NCI-H226 (cell line): ENCODE data around the gene AMPD2.
A peak's percentile ranks its signal among the peaks of the same experiment; 100 is the strongest.
"Not testable (repeated sequence)": the region's sequence is repeated elsewhere in the genome, so short reads cannot be mapped to it uniquely, and the experiment has no call there.

Experiments
- DNase-seq: peaks from one replicate; pipeline ENCODE4 v3.0.0-alpha.2; 2015

Gene AMPD2

DNA sequence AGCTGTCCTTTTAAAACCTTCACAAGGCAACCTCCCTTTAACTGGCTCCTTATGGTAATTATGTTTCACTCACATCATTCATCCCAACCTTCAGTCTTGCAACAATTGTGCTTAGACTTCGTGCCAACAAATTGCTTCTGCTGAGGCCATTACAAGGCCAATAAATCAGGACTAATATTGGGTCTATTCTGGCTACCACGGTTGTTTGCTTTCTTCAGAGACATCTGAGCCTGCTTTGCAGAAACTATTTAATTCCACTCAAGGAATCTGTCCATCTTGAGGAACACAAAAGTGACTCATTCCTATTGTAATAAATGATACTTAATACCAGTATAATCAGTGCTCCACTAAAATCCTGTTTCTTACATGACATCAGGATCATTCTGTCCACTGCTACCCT, 33.7 kb downstream of the AMPD2 start:
- DNase-seq: no peak

DNA sequence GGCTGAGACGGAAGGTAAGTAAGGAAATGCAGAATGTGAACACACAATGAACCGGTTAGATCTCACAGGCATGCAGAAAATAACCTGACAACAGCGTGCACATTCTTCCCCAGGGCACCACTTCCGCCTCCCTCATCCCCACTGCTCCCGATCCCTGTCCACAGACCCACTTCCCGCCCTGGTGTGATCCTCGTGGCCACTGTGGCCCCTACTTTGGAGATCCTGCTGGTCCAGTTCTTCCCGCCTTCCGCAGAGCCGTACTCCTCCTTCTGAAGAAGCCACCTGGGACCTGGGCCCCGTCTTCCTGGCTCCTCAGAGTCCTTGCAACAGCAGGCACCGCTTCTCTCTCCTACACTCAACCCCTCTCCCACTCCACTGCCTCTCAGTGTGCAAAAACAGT, 34.9 kb downstream of the AMPD2 start:
- DNase-seq: no peak

DNA sequence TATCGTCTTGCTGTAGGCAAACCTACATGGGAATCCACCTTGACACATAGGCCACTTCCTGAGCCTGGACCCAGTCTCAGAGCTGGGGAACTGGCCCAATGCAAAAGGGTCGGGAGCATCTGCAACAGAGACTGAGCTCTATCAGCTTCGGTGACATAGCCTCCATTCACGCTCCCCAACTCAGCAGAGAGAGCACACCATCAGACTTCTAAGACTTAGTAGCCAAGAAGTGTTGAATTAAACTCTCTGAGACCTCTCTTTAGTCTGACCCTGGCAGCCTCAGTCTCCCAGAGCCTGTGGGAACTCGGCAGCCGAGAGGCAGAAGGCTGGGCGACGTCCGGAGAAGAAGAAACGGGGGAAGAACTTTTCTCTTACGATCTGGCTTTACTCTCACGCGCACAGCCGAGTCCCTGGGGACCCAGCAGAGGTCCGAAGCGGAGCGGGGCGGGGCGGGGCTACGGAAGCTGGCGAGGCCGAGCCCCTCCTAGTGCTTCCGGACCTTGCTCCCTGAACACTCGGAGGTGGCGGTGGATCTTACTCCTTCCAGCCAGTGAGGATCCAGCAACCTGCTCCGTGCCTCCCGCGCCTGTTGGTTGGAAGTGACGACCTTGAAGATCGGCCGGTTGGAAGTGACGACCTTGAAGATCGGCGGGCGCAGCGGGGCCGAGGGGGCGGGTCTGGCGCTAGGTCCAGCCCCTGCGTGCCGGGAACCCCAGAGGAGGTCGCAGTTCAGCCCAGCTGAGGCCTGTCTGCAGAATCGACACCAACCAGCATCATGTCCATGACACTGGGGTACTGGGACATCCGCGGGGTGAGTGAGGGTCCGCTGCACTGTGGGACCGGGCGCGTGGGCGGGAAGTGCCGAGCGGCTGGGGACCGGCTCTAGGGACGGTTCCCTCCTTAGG, 36.2 kb downstream of the AMPD2 start, which contains the start of gene GSTM4:
Gene GSTM4 (plus strand): TSS at position 485 of the 905 bp plus-strand sequence. CDS start 291 bp downstream, at position 776.
- DNase-seq: peak; percentile 19

DNA sequence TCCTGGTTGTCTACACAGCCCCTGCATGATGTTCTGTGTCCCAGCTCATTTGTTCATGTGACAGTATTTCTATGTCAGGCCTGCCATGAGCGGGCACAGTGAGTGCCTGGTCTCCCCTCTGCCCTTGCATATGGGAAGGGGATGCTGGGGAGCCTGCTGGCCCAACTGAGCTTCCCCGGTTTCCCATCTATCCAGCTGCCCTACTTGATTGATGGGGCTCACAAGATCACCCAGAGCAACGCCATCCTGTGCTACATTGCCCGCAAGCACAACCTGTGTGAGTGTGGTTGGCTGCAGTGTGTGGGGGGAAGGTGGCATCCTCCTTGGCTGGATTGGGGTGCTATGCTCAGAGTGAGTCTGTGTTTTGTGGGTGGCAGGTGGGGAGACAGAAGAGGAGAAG, 37.8 kb downstream of the AMPD2 start:
- no peak for DNase-seq

DNA sequence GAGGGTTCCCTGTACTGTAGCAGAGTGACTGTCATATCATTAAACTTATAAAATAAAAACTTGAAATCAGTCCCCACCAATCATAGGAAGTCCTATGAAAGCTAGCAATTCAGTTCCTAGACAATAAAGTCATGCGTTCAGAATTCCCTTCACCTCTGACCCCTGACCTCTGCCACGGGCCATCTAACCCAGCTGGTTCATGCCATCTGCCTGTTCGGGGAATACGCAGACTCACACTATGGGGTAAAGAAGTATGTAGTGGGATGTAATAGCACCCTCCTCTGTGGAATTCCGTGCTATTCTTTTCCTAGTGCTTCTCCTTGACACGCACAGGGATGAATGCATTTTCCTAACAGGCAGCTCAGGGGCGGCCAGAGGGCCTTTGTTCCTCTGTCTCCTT, 38.3 kb downstream of the AMPD2 start:
- DNase-seq: no peak

DNA sequence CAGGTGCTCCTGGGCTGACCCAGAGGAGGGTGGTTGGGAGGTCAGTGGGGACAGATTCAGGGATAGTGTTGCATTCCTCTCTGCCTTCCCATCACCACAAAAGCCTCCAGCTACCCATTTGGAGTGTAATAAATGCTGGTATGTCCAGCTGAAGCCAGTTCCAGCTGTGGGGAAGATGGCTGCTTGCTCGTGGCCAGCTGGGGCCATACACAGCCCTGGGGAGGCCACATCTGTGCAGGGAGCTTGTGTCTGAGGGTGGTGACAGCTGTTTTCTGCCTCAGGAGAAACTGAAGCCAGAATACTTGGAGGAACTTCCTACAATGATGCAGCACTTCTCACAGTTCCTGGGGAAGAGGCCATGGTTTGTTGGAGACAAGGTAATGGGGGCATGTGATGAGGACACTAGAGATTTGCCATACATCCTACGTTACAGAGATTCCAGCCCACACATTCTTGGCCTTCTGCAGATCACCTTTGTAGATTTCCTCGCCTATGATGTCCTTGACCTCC, 39.0 kb downstream of the AMPD2 start:
- no peak for DNase-seq

DNA sequence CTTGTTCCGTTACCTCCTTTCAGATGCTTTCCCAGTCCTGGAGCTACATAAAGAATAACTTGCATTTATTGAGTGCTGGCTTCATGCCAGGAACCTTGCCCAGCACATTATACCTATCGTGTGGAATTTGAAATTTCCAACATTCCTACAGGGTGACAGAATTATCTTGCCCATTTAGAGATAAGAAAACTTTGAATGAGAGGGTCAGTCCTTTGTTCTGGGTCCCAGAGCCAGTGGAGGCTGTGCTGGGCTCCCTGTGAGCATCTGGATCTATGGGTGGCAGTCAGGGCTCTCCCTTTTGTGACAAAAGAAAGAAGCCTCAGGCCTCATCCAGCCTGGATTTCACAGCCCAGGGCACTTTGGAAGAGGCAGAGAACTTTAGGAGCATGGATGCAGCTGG, 39.5 kb downstream of the AMPD2 start:
- peak; percentile 83 for DNase-seq

DNA sequence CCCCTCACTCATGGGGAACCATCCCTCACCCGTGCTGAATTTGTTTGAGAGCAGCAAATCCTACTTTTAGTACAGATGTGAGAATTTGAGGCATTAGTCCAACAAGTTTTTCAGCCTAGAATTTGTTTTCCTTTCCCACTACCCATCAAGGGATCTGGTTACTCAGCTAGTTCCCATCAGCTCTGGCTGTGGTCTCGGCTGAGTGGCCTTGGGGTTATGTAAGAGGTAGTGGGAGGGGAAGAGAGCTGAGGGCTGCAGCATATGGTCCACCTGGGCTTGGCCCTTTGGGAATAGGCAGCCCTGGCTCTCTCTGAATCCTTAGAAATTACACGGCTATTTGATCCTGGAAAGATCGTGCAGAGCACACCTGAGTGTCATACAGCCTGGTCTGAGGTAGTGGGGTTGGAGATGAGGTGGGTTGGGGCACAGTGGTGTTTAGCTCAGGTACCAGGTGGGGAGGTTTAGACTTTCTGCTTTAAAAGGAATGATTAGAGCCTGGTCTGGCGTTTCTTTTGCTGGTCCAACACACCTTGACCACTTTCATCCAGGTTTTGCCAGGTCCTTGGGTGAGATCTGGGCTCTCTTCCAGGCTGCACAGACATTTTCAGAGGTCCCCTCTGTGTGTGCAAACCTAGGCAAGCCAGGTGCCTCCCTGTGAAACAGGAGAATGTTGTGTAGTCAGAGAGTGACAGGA, 40.5 kb downstream of the AMPD2 start:
- DNase-seq: peak; percentile 22

DNA sequence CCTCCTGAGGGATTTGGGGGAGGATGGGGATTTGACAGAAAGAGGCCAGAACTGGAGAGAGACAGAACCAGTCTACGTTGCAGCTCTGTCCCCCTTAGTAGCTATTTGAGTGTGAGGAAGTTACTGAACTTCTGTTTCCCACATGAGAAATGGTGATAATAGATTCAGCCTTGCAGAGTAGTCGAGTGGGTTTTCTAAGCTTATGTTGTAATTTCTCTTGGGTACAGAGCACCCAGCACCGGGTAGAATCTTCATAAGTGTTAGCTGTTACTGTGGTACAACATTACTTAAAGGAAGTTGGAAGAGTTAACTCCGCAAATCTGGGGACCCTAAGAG, 41.0 kb downstream of the AMPD2 start:
- not testable (repeated sequence) for DNase-seq

DNA sequence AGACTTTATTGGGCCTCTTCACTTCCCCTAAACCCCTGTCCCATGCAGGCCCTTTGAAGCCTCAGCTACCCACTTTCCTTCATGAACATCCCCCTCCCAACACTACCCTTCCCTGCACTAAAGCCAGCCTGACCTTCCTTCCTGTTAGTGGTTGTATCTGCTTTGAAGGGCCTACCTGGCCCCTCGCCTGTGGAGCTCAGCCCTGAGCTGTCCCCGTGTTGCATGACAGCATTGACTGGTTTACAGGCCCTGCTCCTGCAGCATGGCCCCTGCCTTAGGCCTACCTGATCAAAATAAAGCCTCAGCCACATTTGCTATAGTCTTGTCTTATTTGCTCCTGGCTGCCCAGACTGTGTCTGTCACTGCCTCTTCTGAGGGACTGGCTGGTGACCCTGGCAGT, 41.8 kb downstream of the AMPD2 start:
- DNase-seq: no peak

DNA sequence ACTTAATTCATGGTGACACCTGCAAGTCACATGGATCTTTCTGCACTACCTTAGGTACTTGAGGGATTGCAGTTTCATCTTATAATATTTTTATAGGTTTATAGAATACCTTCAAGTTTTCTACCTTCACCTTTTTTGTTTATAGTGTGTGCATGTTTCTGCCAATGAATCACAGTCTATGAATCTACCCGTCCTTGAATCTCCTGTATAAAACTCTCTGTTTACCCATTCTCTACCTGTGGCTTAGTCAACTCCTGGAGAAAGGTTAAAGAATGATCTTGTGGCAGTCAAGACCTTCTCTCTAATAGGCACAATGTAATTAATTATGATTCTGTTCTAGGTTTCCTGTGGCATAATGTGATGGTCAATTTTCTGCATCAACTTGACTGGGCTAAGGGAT, 45.0 kb downstream of the AMPD2 start:
- no peak for DNase-seq

DNA sequence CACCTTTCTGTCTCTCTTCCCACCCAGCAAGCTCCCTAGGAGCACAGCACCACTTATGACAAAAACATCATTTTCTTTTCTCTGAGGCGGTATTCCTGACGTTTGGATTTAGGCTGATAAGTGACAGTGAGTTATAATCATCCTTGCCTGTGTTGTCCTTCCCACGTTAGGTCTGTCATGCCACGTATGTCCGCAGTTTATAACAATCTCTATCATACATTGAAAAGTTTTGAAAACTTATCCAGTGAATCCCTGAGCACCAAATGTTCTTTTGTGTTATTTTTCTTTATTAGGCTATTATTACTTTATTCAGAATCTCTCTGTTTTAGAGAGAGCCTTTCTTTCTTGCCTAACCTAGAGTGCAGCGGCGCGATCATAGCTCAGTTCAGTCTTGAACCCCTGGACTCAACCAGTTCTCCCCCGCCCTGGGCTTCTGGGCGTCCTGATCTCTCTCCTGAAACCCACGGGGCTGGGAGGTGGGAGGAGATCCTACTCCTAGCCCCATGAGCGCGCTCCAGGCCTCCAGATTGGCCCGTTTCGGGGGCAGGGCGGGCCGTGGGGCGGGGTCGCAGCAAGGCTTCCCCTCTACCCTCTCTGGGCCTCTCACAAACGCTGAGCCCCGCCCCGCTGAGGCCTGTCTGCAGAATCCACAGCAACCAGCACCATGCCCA, 48.0 kb downstream of the AMPD2 start, which contains the start of gene GSTM2:
Gene GSTM2 (plus strand): TSS at position 606 of the 671 bp plus-strand sequence. CDS start 59 bp downstream, at position 665.
- no peak for DNase-seq

DNA sequence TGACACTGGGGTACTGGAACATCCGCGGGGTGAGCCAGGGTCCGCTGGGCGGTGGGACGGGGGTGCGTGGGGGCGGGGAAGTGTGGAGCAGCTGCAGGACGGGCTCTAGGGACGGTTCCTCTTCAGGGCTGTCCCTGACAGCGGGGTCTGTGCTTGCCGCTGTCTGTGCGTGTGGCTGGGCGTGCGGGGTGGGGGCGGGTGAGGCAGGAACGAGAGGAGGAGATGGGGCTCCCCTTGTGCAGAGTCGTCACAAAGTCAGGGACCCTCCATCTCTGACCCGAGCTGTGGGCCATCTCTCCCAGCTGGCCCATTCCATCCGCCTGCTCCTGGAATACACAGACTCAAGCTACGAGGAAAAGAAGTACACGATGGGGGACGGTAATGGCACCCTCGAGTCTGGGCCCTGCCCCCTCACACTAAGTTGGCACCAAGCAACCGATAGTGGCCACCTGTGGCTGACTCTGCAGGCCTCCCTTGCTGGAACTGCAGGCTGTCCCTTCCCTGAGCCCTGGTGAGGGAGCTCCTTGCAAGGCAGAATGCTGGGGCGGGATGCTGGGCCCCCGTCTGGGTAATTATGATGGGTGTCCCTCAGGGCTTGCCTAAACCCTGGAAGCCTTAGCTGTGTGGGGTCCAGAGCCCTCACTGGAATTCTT, 48.6 kb downstream of the AMPD2 start:
- DNase-seq: no peak

DNA sequence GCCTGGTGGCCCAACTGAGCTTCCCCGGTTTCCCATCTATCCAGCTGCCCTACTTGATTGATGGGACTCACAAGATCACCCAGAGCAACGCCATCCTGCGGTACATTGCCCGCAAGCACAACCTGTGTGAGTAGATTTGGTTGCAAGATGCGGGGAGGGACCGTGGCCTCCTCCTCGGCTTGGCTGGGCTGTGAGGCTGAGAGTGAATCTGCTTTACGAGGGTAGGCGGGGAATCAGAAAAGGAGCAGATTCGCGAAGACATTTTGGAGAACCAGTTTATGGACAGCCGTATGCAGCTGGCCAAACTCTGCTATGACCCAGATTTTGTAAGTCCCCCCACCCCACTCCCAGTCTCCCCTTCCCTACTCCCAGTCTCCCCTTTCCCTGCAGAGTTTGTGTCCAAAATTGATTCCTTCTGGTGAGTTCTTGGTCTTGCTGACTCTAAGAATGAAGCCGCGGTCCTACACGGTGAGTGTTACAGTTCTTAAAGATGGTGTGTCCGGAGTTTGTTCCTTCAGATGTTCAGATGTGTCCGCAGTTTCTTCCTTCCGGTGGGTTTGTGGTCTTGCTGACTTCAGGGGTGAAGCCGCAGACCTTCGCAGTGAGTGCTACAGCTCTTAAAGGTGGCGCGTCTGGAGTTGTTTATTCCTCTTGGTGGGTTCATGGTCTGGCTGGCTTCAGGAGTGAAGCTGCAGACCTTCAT, 49.8 kb downstream of the AMPD2 start:
- DNase-seq: no peak

DNA sequence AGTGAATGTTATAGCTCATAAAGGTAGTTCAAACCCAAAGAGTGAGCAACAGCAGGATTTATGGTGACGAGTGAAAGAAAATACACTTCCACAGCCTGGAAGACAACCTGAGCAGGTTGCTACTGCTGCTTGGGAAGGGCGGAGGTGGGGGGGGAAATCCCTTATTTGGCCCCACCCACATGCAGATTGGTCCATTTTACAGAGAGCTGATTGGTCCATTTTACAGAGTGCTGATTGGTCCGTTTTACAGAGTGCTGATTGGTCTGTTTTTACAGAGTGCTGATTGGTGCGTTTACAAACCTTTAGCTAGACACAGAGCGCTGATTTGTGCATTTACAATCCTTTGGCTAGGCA, 50.3 kb downstream of the AMPD2 start:
- not testable (repeated sequence) for DNase-seq

DNA sequence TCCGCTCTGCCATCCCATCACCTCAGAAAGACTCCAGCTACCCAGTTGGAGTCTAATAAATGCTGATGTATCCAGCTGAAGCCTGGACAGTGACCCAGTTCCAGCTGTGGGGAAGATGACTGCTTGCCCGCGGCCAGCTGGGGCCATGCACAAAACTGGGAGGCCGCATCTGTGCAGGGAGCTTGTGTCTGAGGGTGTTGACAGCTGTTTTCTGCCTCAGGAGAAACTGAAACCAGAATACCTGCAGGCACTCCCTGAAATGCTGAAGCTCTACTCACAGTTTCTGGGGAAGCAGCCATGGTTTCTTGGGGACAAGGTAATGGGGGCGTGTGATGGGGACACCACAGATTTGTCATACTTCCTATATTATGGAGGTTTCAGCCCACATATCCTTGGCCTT, 51.4 kb downstream of the AMPD2 start:
- DNase-seq: no peak

DNA sequence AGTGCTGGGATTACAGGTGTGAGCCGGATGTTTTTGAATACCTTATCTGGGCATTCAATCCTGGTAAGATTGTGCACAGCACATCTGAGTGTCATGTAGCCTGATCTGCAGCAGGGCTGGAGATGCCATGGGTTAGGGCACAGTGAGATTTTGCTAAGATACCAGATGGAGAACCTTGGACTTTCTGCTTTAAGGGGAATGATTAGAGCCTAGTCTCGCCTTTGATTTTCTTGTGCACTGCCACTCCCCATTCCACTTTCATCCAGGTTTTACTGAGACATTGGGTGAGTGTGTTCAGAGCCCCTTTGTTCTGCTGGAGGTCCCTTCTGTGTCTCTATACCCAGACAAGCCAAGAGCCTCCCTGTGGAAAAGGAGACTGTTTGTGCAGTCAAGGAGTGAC, 54.2 kb downstream of the AMPD2 start:
- DNase-seq: not testable (repeated sequence)

DNA sequence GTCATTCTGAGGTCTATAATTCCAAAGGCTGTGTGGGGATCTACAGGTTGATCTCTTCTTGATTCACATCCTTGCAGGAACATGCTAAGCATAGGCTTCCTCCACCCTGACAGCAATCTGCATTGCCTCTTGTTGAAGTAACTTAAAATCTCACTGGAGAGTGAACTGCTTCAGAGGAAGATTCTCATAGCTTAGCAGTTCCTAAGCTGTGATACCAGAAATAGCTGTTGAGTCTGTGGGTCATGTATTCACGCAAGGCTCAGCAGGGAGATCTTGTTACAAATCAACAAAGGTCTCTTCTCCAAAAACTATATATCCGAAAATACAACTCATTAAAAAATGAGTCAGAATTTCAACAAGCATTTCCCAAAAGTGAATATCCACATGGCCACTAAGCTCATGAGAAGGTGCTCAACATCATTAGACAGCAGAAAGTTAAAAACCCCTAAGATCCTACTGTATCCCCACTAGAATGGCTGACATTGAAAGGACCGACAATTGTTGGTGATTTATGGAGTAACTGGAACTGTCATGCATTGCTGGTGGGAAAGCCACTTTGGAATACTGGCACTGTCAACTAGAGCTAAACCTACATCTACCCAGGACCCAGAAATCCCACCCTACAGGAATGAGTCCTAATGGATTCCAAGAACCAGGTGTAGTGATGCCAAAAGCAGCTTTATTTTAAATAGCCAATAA, 57.2 kb downstream of the AMPD2 start:
- not testable (repeated sequence) for DNase-seq

DNA sequence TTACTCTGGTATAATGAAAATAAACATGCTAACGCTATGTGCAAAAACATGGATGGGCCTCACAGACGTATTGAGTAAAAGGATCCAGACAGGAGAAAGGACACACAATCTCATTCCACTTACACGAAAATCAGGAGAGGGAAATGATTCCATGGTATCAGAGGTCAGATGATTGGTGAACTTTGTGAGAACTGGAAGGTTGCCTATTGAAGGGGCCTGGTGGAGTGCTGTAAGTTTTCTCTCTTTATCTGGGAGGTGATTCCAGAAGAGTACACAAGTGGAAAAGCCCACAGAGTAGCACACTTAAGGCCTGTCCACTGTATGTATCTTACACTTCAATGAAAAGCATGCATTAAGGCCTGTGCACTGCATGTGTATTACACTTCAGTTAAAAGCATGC, 57.8 kb downstream of the AMPD2 start:
- no peak for DNase-seq

DNA sequence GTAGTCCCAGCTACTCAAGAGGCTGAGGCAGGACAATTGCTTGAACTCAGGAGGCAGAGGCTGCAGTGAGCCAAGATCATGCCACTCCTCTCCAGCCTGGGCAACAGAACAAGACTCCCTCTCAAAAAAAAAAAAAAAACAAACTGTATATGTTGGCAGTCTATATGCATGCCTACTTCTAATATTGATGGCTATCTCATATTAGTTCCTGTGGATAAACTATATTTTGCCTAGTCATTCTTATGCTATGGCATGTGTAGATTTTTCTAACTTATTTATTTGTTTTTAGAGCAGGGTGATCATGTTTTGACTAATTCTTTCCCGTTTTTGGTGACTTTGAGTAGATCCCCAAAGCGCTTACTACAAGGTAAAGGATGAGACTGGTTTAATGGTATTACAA, 59.0 kb downstream of the AMPD2 start:
- not testable (repeated sequence) for DNase-seq
